HEK293 (cell line): ENCODE data around the gene EPHB3.

Source experiments
- ZNF354C ChIP-seq: fragments of 450-650 bp; formaldehyde crosslinking; IDR thresholded peaks from 2 replicates; pipeline ENCODE4 v1.5.1; 2016; ENCODE audit warnings: missing biosample characterization, missing genetic modification characterization, low read depth, borderline replicate concordance
- ZNF629 ChIP-seq: fragments of 450-650 bp; formaldehyde crosslinking; IDR thresholded peaks from 2 replicates; pipeline ENCODE4 v1.5.1; 2017; ENCODE audit warnings: missing biosample characterization, missing genetic modification characterization
- TF ChIP-seq, protein P1 (sequence below): fragments of 450-650 bp; formaldehyde crosslinking; IDR thresholded peaks from 2 replicates; pipeline ENCODE4 v1.5.1; 2016; ENCODE audit warnings: missing biosample characterization, missing genetic modification characterization

DNA sequence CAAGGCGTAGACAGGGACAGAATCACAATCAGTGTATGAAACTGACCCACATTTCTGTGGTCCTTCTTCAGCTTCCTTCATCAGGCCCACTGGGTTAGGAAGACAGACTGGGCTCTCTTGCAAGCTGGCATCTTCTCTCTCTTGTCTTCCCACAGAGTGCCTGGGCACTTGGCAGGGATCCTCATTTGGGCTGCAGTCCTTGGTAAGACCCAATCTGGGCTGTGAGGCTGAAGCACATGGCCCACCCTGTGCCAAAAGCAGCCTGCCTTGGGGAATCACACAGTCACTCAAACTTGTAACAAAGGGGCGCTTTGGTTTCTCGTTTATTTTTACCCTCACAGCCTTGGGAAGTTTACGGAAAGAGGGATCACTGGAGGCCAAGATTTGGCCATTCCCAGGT is 8.2 kb upstream of the EPHB3 start:
- TF ChIP-seq, protein P1, sequence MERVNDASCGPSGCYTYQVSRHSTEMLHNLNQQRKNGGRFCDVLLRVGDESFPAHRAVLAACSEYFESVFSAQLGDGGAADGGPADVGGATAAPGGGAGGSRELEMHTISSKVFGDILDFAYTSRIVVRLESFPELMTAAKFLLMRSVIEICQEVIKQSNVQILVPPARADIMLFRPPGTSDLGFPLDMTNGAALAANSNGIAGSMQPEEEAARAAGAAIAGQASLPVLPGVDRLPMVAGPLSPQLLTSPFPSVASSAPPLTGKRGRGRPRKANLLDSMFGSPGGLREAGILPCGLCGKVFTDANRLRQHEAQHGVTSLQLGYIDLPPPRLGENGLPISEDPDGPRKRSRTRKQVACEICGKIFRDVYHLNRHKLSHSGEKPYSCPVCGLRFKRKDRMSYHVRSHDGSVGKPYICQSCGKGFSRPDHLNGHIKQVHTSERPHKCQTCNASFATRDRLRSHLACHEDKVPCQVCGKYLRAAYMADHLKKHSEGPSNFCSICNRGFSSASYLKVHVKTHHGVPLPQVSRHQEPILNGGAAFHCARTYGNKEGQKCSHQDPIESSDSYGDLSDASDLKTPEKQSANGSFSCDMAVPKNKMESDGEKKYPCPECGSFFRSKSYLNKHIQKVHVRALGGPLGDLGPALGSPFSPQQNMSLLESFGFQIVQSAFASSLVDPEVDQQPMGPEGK (tag by site-specific recombination) = no peak
- TF ChIP-seq ZNF629 (tag by site-specific recombination) (no peak), ZNF354C (tag by site-specific recombination) (no peak)
